Stimulated activated CD4-positive, alpha-beta T cell treated with anti-CD3 and anti-CD28 coated beads, Interleukin-15, amount 100 ng/mL, for 48 hours (primary cell): ENCODE measurements around the gene RPL19.

Source experiments
- DNase-seq, 2 donors: peaks; one replicate each; pipeline ENCODE4 v3.0.0-alpha.2; 2020; ENCODE audit warnings: low read depth in 2 of 2

The RPL19 gene

DNA sequence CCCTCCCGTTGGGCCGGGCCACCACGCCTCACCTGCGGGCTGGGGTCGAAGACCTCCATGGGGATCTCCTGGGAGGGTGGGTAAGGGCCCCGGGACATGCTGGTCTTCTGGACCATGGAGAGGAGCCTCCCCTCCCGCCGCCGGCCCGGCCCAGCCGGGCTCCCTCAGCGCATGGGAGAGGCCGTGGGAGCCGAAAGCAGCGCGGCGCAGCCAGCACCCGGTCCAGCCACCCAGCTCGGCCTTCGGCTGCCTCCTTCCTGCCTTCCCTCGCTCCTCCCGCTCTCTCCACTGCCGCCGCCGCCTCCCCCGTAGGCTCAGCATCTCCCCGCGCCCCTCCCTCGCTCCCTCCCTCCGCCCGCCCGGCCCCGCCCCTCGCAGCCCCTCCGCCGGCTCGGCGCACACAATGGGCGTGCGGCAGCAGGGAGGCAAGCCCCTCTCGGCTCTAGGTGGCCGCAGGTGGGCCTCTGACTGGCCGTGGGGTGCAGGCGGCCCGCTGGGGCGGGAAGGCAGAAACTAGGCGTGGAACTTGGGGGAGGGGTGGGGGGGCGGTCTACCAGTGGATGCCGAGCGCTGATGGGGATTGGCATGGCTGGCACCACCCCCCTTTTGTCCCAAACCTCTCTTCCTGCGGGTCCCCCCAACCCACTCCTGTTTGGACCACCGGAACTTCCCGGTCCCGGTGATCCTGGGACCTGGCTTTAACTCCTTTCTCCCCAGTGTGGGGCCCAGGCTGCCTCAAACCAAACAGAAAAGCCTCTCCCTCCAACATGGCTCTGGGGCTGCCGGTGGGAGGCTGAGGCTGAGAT is 2.5 kb upstream of the RPL19 start, which contains the start of gene CACNB1:
Gene CACNB1, minus strand, starts transcription at position 290 of the 806 bp plus-strand sequence. Its CDS starts 174 bp downstream, at position 116.
- DNase-seq, result peak; percentile 53 to 63

DNA sequence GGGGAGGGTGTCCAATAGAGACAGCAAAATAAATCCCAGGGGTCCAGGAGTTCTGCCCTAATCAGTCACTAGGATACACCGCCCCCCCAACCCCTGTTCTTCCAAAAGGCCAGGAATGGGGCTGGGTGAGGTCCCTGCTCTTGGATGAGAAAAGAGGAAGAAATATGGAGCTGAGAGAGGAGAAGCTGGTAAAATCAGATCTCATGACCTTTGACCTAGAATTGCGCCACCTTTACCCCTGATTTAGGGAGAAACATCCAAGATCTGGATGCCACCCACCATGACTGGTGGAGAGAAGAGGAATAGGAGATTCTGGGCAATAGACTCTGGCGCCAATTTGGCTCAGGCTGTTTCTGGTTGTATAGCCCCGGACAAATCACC is 1.9 kb upstream of the RPL19 start:
- DNase-seq, result no peak

DNA sequence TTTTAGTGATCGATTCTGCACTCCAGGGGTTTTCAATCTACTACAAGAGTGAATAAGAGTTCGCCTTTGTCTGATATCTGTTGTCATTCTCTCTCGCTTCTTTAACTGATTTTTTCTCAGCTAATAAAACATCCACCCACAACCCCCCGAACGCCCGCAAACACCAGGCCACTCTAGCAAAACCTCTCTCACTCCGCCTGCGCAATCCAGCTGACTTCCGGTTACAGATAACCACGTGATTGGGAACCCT is 338 bp upstream of the RPL19 start:
- DNase-seq, result peak; percentile 84 to 90

DNA sequence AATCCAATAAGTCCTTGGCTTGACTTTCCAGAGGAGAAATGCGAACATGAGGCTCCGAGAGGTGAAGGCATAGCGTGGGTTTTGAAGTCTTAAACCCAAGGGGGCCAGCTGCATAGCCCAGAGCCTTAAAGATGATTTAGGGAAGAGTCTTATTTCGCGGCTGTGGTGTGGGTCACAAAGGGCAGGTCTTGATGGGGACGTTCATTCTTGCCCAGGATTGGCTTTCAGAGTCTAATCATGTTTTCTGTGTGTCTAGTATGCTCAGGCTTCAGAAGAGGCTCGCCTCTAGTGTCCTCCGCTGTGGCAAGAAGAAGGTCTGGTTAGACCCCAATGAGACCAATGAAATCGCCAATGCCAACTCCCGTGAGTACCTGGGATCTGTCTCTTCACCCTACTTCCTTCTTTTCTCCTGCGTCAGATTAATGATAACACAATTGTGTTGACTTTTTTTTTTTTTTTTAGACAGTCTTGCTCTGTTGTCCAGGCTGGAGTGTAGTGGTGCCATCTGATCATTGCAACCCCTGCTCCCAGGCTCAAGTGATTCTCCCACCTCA is 951 bp downstream of the RPL19 start:
- no peak for DNase-seq

DNA sequence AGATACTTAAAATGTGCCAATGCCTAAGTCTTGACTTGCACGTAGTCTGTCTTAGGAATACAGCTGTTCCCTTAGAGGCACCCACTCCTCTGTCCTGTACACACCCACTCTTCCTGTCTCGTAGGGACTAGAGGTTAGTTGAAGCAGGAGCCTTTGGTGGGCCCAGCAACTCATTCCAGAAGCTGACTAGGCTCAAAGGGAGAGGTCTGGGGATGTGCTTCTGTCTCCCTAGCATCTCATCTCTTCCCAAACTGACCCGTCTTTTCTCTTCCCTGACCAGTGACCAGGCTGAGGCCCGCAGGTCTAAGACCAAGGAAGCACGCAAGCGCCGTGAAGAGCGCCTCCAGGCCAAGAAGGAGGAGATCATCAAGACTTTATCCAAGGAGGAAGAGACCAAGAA is 4.2 kb downstream of the RPL19 start:
- no peak for DNase-seq

DNA sequence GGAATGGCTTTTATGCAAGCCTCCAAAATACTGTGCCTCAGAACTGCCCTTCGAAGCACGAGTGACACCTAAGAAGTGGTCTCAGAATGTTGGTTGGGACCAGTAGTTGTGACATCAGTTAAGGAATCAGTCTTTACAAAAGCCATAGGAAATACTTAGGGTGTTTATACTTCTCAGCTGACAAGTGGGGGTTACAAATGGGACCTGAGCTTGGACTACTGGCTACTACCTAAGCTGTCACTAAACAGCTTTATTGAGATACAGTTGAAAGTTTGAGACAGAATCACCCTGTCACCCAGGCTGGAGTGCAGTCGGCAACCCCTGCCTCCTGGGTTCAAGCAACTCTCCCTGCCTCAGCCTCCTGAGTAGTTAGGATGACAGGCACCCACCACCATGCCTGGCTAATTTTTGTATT is 5.0 kb downstream of the RPL19 start:
- DNase-seq, result no peak

DNA sequence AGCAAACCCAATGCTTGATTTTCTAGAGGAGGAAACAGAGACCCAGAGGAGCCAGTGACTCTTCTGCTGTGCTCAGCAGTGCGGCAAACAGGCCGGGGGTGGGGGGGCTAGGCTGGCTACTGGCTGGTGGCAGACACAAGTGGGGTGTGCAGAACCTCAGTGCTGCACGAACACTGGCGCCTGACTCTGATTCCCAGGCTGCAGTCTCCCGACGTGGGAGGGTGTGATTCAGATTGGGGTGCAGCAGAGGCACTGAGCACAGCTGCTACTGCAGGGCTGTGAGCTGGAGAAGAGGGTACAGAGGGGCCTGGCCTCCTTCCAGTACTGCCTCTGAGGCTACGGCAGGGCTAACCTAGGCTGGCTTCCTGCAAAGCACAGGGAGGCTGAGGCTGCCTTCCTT is 8.1 kb downstream of the RPL19 start:
- DNase-seq, result no peak

DNA sequence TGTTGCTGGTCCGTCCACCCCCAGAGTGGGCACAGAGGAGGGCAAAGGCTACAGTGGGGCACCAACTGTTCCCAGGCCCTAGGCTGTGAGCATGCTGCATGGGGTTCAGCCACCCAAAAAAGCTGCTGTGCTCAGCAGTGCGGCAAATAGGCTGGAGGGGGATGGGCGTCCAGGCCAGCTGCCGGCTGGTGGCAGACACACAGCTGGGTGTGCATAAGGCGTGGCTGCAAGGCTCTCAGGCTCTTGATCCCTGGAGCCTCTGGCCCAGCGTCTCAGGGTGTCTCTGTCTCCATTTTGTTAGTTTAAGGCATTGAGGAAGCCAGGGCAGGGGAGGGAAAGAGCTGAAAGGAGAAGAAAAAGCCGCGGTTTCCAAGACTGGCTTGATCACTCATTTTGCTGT is 8.8 kb downstream of the RPL19 start:
- DNase-seq, result no peak

DNA sequence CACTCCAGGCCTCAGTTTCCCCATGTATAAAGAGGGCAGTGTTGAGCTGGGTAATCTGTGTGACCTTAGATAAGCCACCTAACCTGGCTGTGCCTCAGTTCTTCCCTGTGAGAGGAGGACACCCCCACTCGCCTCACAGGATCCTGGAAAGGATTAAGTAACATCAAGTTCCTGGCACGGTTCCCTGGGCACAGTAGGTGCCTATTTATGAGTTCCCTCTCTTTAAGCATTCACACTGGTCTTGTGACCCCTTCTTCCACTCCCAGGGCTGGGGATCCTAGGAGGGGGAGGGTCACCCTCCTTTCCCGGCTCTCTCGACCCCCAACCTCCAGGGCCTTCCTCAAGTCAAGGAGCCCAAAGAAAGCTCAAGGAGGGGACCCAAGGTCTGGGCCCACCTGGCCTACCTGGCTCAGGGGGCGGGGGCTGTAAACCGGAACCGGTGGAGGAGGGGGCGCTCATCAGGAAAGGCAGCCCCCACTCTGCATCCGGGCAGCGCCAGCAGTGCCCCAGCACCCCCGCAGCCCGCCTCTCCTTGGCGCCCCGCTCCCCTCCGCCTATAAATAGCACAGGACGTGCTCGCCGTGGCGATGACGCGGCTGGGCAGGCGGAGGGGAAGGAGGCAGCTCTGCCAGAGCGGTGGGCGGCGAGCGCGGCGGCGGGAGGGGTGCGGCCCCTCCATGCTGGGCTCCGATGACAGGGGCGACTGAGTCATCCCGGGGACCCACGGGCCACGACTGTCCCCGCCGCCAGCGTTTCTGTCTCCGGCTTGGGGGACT is 9.4 kb downstream of the RPL19 start:
- peak in 1 of 2 donors; percentile 66 for DNase-seq

DNA sequence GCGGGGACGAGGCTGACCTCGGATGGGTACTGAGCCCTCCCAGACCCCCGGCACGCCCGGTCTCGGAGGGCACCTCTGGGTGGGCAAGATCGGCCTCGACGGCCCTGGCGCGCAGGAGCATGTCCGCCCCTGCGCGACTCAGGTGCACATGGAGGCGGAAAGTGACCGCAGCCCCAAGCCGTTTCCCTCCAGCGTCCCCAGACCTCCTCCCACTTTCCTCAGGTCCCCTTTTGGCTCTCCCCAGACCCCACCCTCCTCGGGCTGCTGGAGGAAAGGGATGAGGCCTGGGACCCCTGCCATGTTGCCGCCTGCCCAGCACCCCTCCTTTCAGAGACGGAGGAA is 10.0 kb downstream of the RPL19 start:
- no peak for DNase-seq

DNA sequence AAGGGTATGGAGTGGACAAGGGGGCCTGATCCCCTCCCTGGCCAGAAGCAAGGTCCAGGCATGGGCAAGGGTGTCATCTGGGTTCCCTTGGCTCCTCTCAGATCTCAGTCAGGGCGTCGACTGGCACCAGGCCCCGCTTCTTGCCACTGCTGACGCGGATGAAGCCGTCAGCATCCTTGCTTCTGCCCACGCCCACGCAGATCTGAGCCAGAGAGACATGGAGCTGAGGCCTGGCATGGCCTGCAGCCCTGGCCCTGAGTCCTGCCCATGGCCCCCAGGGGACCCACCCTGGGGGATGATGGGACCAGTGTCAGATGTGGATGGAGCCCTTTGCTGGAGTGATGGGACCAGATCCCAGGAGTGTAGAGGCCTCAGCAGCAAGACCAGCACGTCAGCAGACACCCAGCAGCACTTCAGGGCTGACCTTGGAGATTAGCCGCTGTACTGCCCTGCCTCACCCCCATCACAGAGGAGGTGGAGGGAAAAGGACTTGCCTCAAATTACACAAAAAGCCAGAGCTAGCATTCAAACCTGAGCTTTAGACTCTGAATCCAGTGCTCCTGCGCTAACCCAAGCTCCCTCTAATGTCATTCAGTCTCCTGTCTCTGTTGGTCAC is 12.2 kb downstream of the RPL19 start:
- no peak for DNase-seq

DNA sequence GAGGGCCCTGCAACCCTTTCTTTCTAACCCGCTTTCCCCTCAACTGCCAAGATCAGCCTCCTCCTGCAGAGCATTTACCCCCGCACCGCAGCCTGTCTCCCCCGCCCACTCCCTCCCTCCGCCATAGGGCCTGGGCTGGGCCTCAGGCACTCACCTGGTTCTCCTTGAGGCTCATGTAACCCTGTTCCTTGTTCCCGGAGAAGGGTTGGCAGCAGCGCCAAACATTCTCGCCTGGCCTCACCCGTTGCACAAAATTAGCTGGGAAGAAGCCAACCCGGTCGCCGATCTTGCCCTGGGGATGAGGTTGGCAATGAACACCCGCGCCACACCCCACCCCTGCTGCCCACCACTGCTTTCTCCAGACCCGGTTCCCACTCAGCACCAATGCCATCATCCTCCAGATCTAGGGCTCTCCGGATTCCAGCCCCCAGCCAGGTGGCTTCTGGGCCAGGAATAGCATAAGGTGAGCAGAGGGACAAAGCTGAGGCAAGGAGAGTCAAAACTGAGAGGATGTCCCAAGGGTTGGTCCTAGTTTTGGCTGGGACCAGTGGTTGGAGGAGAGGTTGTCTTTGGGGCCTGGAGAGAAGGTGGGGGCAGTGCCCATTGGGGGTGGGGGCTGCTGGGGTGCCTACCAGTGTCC is 12.9 kb downstream of the RPL19 start:
- no peak for DNase-seq

DNA sequence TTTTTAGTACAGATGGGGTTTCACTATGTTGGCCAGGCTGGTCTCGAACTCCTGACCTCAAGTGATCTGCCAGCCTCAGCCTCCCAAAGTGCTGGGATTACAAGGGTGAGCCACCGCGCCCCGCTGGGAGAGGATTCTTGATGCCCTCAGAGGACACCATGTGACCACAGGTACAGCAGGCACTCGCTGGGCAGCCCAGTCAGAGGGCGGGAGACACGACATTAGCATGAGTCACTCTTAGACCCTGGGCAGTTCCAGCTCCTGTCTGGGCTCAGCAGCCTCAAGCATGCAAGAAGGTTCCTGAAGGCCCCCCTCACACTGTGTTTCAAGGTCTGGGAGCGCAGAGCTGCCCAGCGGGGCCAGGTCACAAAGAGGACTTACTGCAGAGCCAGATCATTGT is 13.8 kb downstream of the RPL19 start:
- DNase-seq, result no peak

DNA sequence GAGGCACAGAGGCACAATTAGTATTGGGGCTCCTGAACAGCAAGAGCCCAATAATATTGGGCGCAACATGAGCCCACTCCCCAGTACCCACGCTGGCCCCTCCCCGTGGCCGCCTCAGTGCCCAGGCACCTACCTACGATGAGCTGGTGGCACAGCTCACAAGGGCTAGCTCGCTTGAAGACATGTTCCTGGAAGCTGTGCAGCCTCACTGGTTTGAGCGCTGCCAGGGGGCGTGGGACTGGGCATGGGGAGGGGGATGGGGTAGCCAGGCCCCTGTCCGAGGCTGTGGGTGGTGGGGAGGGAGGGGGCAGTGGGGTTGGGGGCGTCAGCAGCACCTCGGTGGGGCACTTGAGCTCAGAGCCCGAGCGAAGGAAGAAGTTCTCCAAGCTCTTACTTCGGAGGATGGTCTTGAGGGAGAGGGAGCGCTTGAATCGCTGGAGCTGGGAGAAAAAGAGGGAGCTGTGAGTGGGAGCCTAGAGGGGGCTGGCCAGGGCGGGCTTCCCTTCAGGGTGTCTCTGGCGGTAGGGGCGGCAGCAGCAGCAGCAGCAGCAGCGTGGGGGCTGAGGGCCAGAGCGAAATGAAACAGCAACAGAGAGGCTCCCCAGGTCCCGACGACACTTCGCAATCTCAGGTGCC is 17.8 kb downstream of the RPL19 start:
- DNase-seq, result no peak

DNA sequence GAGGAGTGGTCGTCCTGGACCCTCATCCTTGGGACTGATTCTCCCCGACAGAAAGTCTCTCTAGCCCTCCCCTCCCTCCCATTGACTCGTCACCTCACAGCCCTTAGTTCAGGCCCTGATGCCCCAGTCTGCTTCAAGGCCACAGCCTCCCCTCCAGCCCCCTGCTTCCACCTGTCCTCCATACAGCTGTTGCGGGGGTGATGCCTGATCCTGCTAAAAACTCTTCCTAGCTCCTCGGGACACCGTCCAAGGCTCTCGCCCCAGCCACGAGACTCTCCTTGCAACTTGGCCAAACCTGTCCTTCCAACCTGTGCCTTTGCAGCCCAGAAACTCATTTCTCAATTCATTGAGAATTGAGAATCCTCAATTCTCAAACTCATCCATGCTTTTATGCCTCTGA is 18.8 kb downstream of the RPL19 start:
- no peak for DNase-seq

DNA sequence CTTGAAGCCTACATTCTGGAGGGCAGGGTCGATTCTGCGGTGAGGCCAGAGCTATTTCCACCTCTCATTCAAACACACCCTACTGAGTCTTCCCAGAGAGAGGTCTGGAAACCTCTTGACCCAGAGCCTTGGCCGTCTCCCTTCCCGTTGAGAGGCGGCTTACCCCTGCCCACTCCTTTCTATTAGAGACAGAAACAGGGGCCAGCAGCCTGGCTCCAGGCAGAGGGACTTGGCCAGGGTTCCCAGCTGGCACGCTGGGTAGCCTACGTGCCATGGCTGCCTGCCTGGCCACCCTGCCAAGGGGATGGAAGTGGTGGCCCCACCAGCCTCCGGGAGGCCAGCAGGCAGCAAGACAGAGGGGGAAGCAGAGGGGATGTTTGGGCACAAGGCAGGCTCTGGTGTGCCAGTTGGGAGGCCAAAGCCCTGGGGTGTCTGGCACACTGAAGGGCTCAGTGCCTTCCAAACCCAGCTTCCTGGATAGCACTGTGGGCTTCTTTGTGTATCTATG is 19.6 kb downstream of the RPL19 start:
- DNase-seq, result no peak

DNA sequence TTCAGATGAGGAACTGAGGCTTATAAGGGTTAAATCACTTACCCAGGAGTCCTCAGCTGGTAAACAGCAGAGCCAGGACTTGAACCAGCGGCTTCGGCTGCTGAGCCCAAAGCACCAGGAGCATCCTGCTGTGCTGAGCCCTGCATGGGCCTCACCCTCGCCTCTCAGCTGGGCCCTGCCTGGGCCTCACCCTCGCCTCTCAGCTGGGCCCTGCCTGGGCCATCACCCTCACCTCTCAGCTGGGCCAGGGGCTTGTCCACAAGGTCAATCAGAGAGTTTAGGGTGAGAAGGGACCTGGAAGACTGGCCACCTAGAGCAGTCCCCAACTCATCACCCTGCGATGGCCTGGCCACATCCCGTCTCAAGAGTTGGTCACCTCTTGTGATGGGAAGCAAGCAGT is 21.5 kb downstream of the RPL19 start:
- DNase-seq, result no peak

DNA sequence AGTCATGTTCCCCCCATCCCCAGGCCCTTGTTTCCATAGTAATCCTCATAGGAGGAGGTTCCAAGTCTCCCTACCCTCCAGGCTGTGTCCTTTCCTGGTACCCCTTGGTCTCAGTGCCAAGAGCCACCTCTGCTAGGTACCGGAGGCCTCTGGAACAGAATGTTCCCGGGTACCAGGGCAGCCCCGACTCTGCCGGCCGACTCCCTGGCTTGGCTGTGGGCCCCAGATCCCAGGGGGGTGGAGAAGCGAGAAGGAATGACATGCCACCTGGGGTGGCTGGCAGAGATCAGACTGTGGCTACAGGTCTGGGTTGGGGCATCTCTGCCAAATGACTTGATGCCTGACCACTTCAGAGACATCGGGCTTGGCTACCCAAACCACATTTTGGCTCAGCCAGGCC is 22.1 kb downstream of the RPL19 start:
- DNase-seq, result no peak

DNA sequence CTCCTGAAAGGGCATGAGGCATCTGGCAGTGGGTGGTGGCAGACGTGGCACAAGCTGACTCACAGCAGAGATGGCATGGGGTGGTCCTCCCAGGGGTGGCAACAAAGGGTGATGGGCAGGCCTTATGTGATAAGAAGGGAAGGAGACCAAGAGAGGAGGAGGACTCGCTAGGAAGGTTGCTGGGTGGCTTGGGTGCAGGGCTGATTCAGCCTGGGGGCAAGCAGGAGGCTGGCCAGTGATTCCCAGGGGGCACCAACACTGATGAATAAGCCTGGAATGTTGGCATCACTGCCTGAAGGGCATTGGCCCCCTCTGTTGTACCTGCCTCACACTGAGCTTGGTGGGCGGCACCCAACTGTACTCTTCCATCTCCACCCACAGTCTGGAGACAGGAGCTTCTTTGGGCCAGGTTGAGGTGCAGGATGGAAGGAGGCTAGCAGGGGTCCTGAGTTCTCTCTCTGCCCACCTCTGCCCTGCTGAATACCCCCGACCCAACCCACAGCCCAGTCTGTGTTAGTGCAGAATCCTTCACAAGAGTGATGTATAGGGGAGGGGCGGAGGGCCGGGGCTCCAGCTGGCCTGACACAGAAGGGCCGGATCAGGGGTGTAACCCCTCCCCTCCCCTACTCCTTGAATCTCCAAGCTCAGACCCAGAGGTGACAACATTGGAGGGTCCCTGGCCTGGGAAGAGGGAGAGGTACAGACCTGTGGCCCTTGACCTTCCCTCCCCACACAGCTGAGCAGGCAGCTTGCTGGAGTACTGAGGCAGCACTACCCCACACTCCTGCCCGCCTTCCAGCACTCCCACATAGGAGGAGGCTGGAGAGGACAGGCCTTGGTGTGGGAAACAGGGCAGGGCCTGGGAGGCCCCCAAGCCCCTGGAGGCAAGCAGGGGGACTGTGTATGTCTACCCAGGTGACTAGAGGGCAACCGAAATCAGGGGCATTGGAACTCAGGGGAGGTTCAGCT is 23.1 kb downstream of the RPL19 start:
- no peak for DNase-seq
